WERI-Rb-1 (cell line): ENCODE data around the gene CLP1.
"Not testable (repeated sequence)": the region's sequence is repeated elsewhere in the genome, so short reads cannot be mapped to it uniquely, and the experiment has no call there.

Source experiments
- DNase-seq: peaks from one replicate; pipeline ENCODE4 v3.0.0-alpha.2; 2020
- H3K27ac ChIP-seq: fragments of 250-450 bp; sonication (Bioruptor Pico); 2 replicates; pipeline ENCODE4 v1.5.1; 2020; ENCODE audit warnings: mild to moderate bottlenecking, moderate library complexity
- H3K27me3 ChIP-seq: fragments of 250-450 bp; sonication (Bioruptor Pico); 2 replicates; pipeline ENCODE4 v1.5.1; 2021; ENCODE audit warnings: mild to moderate bottlenecking, low read depth, moderate library complexity; ENCODE audit not compliant: insufficient read depth, severe bottlenecking
- H3K36me3 ChIP-seq: fragments of 250-450 bp; sonication (Bioruptor Pico); 2 replicates; pipeline ENCODE4 v1.5.1; 2020; ENCODE audit warnings: mild to moderate bottlenecking, moderate library complexity
- H3K4me3 ChIP-seq: 2 replicates; pipeline ENCODE4 v1.5.1; 2011; ENCODE audit warnings: low read depth, mild to moderate bottlenecking, control low read depth, low read length
- H3K9me3 ChIP-seq: fragments of 250-450 bp; sonication (Bioruptor Pico); 2 replicates; pipeline ENCODE4 v1.5.1; 2021; ENCODE audit warnings: mild to moderate bottlenecking, moderate library complexity; ENCODE audit not compliant: severe bottlenecking
- CTCF ChIP-seq: IDR thresholded peaks from 2 replicates; pipeline ENCODE4 v1.5.1; 2011; ENCODE audit warnings: low read depth, mild to moderate bottlenecking, control low read depth, inconsistent platforms, low read length

Gene CLP1

GRCh38 chr11:57668434-57668782 is 10.8 kb downstream of the CLP1 start:
- DNase-seq: no peak

GRCh38 chr11:57674251-57674650 is 16.7 kb downstream of the CLP1 start:
- H3K27ac ChIP-seq: no peak overlapping the region; the same call in 1 of the 2 replicates
- no peaks in the 10 kb centered on the region for H3K27me3 ChIP-seq
- no peak overlapping the region for H3K4me3 ChIP-seq
- H3K9me3 ChIP-seq: no peaks in the 10 kb centered on the region
- H3K36me3 ChIP-seq: peaks cover 38% of the 10 kb centered on the region
- no peak for DNase-seq
- no peak for TF ChIP-seq CTCF

More at GRCh38 chr11:57668434-57668782, 10.8 kb downstream of the CLP1 start:
- Histone ChIP-seq H3K27me3 (no peaks in the 10 kb centered on the region), H3K36me3 (peaks cover 26% of the 10 kb centered on the region), H3K9me3 (no peaks in the 10 kb centered on the region), H3K27ac (peak overlapping the region; percentile 100), H3K4me3 (peak overlapping the region; percentile 85)
- TF ChIP-seq CTCF: no peak

GRCh38 chr11:57675176-57675941 is 17.8 kb downstream of the CLP1 start:
- H3K27me3 ChIP-seq: no peaks in the 10 kb centered on the region
- no peak overlapping the region for H3K27ac ChIP-seq
- no peak overlapping the region for H3K4me3 ChIP-seq
- H3K36me3 ChIP-seq: peaks cover 38% of the 10 kb centered on the region
- H3K9me3 ChIP-seq: no peaks in the 10 kb centered on the region
- no peak for TF ChIP-seq CTCF
- DNase-seq: no peak

GRCh38 chr11:57679396-57679795 is 21.8 kb downstream of the CLP1 start:
- TF ChIP-seq CTCF: no peak
- Histone ChIP-seq H3K4me3 (no peak overlapping the region), H3K9me3 (no peaks in the 10 kb centered on the region), H3K27me3 (no peaks in the 10 kb centered on the region), H3K27ac (no peak overlapping the region; the same call in 1 of the 2 replicates), H3K36me3 (peaks cover 34% of the 10 kb centered on the region)
- no peak for DNase-seq

GRCh38 chr11:57680552-57680874 is 23.0 kb downstream of the CLP1 start:
- H3K27ac ChIP-seq: peak overlapping the region; percentile 79
- TF ChIP-seq CTCF: no peak
- H3K36me3 ChIP-seq: peaks cover 45% of the 10 kb centered on the region
- H3K27me3 ChIP-seq: no peaks in the 10 kb centered on the region
- H3K4me3 ChIP-seq: 0 out of 2 replicates have a peak overlapping the region, but pooled peaks have one; percentile 6
- peak; percentile 21 for DNase-seq
- no peaks in the 10 kb centered on the region for H3K9me3 ChIP-seq

- Histone ChIP-seq H3K36me3 (peaks cover 47% of the 10 kb centered on the region), H3K27me3 (no peaks in the 10 kb centered on the region), H3K9me3 (no peaks in the 10 kb centered on the region), H3K4me3 (peak overlapping the region; percentile 6; the same call in 1 of the 2 replicates), H3K27ac (peak overlapping the region; percentile 79)
- peak; percentile 14 for DNase-seq
- no peak for TF ChIP-seq CTCF
Observed at GRCh38 chr11:57681168-57681567, 23.6 kb downstream of the CLP1 start.

- not testable (repeated sequence) for H3K27ac ChIP-seq, H3K9me3 ChIP-seq, DNase-seq, H3K27me3 ChIP-seq, H3K4me3 ChIP-seq
- H3K36me3 ChIP-seq: peaks cover 81% of the 10 kb centered on the region
Observed at GRCh38 chr11:57690474-57690873, 32.9 kb downstream of the CLP1 start.
